GM12873 (cell line): ENCODE measurements around the gene CHI3L1.

Experiments
- CTCF ChIP-seq: IDR thresholded peaks from 2 replicates; pipeline ENCODE4 v1.5.1; 2012; ENCODE audit warnings: low read depth, mild to moderate bottlenecking, moderate library complexity, low read length, control low read depth; ENCODE audit not compliant: insufficient read depth; ENCODE audit errors: missing control alignments

Gene CHI3L1

GRCh38 chr1:203170625-203171330 lies 15.7 kb downstream of the CHI3L1 start:
- TF ChIP-seq CTCF: no peak

- TF ChIP-seq CTCF: no peak
Observed at GRCh38 chr1:203169770-203170520, 16.6 kb downstream of the CHI3L1 start.

GRCh38 chr1:203168991-203169390 lies 17.5 kb downstream of the CHI3L1 start:
- TF ChIP-seq CTCF: no peak

- TF ChIP-seq CTCF: no peak
Observed at GRCh38 chr1:203168256-203168786, 18.2 kb downstream of the CHI3L1 start.

- TF ChIP-seq CTCF: no peak
Observed at GRCh38 chr1:203167913-203168200, 18.6 kb downstream of the CHI3L1 start.

GRCh38 chr1:203167026-203167912 lies 19.2 kb downstream of the CHI3L1 start:
- no peak for TF ChIP-seq CTCF

GRCh38 chr1:203166192-203166940 lies 20.1 kb downstream of the CHI3L1 start:
- TF ChIP-seq CTCF: peak; percentile 45
